Uterus (tissue), 4 donors: ENCODE measurements around the gene MED13L. TPM values are rescaled to one million over a fixed set of nuclear protein-coding genes. Genes with fewer than 3 reads are reported as not detected.

ENCODE experiments used
- DNase-seq, 2 donors: peaks; one replicate each; pipeline ENCODE4 v3.0.0-alpha.2; 2019 to 2020
- H3K27ac ChIP-seq, 2 donors: fragments of 200-600 bp; sonication (generic); 1 replicate in 1 of 2; 2 replicates in 1 of 2; pipeline ENCODE4 v1.5.1; 2016 to 2018
- H3K27me3 ChIP-seq, 2 donors: fragments of 200-600 bp; sonication (generic); one replicate each; pipeline ENCODE4 v1.5.1; 2018 to 2019; ENCODE audit warnings: control low read depth in 1 of 2
- H3K36me3 ChIP-seq, 2 donors: fragments of 200-600 bp; sonication (generic); one replicate each; pipeline ENCODE4 v1.5.1; 2019; ENCODE audit warnings: control low read depth in 1 of 2
- H3K4me1 ChIP-seq, 2 donors: fragments of 200-600 bp; sonication (generic); one replicate each; pipeline ENCODE4 v1.5.1; 2018 to 2019; ENCODE audit warnings: control low read depth in 1 of 2
- H3K4me3 ChIP-seq, 2 donors: fragments of 200-600 bp; sonication (generic); 1 replicate in 1 of 2; 2 replicates in 1 of 2; pipeline ENCODE4 v1.5.1; 2018 to 2019; ENCODE audit warnings: mild to moderate bottlenecking in 1 of 2
- H3K9me3 ChIP-seq, 2 donors: fragments of 200-600 bp; sonication (generic); one replicate each; pipeline ENCODE4 v1.5.1; 2019; ENCODE audit warnings: control low read depth in 1 of 2
- POLR2A ChIP-seq, 2 donors: fragments of 450-650 bp; IDR thresholded peaks; one replicate each; pipeline ENCODE4 v1.6.1; 2016; ENCODE audit warnings: antibody characterized with exemption in 2 of 2, mild to moderate bottlenecking in 1 of 2, moderate library complexity in 1 of 2
- intact Hi-C: fragments of 100-400 bp; cut with DNase I; formaldehyde crosslinking; loops from one replicate; pipeline ENCODE4 v1.15.1; 2023; ENCODE audit warnings: low total_unique reads
- total RNA-seq, 4 donors: library from RNA; depleted of rRNA in 3 of 4; stranded (reverse); fragments of >200 nt in 3 of 4; gene quantifications; one replicate each; pipeline versions ENCODE4 v1.1.0 to v1.2.4, GENCODE V29; 2014 to 2023
- TF ChIP-seq, protein P1 (sequence below), 4 experiments: fragments of 200-600 bp in 2 of 4; fragments of 450-650 bp in 2 of 4; sonication (generic) in 2 of 4; IDR thresholded peaks; one replicate each; pipeline ENCODE4 v1.5.1; 2016 to 2019; ENCODE audit warnings: antibody characterized with exemption in 4 of 4, mild to moderate bottlenecking in 2 of 4, moderate library complexity in 1 of 4
- donor health status: DM: yes; HTN: yes; CAD: no.

MED13L gene
- total RNA-seq, 4 donors from 2014 or later: 189 to 314 (median 254) TPM

DNA sequence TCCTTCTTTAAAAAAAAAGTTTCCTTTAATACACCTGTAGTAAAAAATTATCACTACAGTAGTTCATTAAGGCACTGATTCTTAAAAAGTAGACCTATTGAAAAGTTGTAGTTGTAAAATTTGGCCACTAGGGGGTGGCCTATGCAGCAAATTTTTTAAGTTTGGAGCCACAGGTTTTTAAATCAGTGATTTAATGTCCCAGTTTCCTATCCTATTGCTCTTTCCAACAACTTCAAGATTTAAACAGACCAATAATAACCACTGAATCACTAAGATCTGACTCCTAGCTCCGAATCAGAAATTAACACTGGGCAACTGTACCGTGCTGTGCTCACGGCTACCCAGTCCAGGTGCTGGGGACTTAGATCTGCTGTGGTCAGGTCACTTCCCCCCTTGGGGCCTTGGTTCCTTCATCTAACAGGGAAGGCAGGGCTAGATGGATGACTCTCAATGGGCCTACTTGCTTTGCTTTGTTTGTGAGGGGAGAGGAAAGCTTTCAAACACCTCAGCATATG is 279.3 kb downstream of the MED13L start:
- H3K27ac ChIP-seq: peak overlapping the region; percentile 57 to 64
- no peak for DNase-seq
- H3K9me3 ChIP-seq: no peaks in the 10 kb centered on the region
- H3K36me3 ChIP-seq: no peaks in the 10 kb centered on the region
- intact Hi-C loops: no loop called here
- no peak for TF ChIP-seq POLR2A (IDR thresholded peaks at IDR 0.05)
- TF ChIP-seq, protein P1, sequence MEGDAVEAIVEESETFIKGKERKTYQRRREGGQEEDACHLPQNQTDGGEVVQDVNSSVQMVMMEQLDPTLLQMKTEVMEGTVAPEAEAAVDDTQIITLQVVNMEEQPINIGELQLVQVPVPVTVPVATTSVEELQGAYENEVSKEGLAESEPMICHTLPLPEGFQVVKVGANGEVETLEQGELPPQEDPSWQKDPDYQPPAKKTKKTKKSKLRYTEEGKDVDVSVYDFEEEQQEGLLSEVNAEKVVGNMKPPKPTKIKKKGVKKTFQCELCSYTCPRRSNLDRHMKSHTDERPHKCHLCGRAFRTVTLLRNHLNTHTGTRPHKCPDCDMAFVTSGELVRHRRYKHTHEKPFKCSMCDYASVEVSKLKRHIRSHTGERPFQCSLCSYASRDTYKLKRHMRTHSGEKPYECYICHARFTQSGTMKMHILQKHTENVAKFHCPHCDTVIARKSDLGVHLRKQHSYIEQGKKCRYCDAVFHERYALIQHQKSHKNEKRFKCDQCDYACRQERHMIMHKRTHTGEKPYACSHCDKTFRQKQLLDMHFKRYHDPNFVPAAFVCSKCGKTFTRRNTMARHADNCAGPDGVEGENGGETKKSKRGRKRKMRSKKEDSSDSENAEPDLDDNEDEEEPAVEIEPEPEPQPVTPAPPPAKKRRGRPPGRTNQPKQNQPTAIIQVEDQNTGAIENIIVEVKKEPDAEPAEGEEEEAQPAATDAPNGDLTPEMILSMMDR (IDR thresholded peaks at IDR 0.05): peak; percentile 75 to 86 (median 80)
- H3K4me3 ChIP-seq: no peak overlapping the region
- no peaks in the 10 kb centered on the region for H3K27me3 ChIP-seq
- peaks cover 0 to 13% of the 10 kb centered on the region in 2 donors for H3K4me1 ChIP-seq

DNA sequence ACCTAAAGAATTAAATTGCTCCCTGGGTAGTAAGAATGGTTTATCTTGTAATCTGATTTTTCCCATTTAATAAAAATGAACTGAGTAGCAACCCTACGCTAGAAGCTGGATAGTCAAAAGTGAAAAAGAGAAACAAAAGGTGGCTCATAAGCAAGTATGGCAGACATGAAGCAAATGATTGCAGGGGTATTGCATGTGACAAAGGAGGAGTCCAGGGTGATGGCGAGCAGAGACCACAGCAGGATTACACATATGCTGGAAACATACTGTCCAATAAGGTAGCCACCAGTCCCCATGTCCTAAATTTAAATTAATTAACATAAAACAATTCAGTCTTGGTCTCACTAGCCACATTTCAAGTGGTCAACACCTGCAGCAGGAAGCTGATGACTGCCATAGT is 283.8 kb downstream of the MED13L start:
- TF ChIP-seq, protein P1 (IDR thresholded peaks at IDR 0.05): no peak
- TF ChIP-seq POLR2A (IDR thresholded peaks at IDR 0.05): no peak
- no peaks in the 10 kb centered on the region for H3K27me3 ChIP-seq
- H3K36me3 ChIP-seq: no peaks in the 10 kb centered on the region
- DNase-seq: no peak
- H3K9me3 ChIP-seq: no peaks in the 10 kb centered on the region
- H3K4me1 ChIP-seq: peaks cover 0 to 6% of the 10 kb centered on the region in 2 donors
- intact Hi-C loops: no loop called here
- H3K27ac ChIP-seq: no peak overlapping the region
- H3K4me3 ChIP-seq: no peak overlapping the region

DNA sequence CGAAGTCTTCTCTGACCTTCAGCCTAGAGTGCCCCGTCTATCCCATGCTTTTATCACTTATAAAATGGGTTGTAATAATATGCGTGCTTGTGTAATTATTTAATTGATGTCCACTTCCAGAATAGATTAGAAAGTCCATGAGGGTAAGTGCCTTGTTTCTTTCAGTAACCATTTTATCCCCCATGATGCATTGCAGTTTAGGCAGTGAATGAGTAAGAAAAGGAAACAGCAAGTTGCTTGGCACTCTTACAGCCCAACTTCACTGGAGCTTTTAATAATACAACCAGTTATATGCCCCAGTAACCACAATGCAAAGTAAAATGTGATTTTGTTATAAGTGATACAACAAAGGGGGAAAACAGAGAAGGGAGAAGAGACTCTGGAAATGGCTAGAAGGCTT is 287.3 kb downstream of the MED13L start:
- H3K4me3 ChIP-seq: no peak overlapping the region
- H3K36me3 ChIP-seq: no peaks in the 10 kb centered on the region
- TF ChIP-seq, protein P1 (IDR thresholded peaks at IDR 0.05): no peak
- TF ChIP-seq POLR2A (IDR thresholded peaks at IDR 0.05): no peak
- no peaks in the 10 kb centered on the region for H3K27me3 ChIP-seq
- no peak for DNase-seq
- H3K4me1 ChIP-seq: no peaks in the 10 kb centered on the region
- H3K27ac ChIP-seq: no peak overlapping the region
- intact Hi-C loops: no loop called here
- H3K9me3 ChIP-seq: no peaks in the 10 kb centered on the region

DNA sequence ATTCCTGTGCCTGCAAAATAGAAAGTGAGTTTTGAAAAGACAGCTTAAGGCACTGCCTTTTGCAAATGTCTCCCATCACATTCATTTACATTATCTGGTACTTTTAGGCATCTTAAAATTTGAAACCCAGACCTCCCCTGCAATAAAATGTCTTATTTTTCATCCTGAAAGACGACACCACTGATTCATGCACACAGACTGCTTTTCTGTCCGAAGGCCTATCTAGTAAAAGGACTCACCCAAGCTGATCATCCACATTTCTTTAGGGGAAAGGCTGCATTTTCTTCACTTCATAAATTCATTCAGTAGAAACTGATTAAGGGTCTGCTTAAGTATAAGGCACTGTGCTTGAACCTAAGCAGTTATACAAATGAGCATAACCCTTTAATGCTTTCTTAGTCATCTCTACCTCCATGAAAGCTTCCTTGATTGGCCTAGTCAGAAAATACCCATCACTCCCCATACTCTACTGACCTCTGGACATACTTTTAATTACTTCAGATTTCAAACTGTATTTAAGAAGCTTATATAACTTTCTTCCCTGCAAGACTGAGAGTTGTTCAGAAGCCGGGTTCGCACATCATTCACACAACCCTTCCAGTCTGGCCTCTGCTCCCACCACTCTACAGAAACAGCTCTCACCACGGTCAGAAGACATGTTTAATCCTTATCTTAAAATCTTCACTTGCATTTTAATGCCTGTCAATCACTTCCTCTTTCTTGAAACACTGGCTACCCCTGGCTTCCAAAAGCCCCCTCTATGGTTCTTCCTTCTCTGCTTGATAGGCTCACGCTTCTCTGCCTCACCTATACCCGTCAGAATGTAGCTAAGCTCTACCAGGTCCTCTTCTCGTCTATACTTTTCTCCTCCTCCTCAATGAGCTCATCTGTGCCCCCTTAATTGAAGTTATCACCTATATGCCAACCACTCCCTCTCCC is 288.6 kb downstream of the MED13L start:
- TF ChIP-seq POLR2A (IDR thresholded peaks at IDR 0.05): no peak
- TF ChIP-seq, protein P1 (IDR thresholded peaks at IDR 0.05): no peak
- H3K4me3 ChIP-seq: no peak overlapping the region
- no peak overlapping the region for H3K27ac ChIP-seq
- intact Hi-C loops: no loop called here
- no peaks in the 10 kb centered on the region for H3K9me3 ChIP-seq
- H3K4me1 ChIP-seq: no peaks in the 10 kb centered on the region
- H3K36me3 ChIP-seq: no peaks in the 10 kb centered on the region
- DNase-seq: no peak
- H3K27me3 ChIP-seq: no peaks in the 10 kb centered on the region

DNA sequence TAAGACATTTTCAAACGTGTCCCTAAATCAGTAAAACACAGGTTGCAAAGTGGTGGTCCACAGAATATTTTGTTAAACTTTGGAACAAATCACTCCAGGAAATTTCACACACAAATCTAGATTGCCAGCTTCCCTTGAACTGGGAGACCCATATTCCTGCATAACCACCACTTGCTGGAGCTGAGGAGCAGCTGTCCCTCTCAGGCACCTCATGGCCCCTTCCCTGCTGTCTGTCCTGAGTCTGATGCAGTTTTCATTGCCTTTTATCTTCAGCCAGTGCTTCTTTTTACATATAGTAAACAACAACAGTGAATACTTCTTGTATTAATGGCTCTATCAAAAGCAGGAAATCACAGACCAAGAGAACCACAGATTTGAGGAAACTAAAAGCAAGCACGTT is 289.3 kb downstream of the MED13L start:
- Histone ChIP-seq H3K36me3 (no peaks in the 10 kb centered on the region), H3K9me3 (no peaks in the 10 kb centered on the region), H3K4me1 (no peaks in the 10 kb centered on the region), H3K4me3 (no peak overlapping the region), H3K27ac (no peak overlapping the region), H3K27me3 (no peaks in the 10 kb centered on the region)
- TF ChIP-seq, protein P1 (IDR thresholded peaks at IDR 0.05): no peak
- no peak for TF ChIP-seq POLR2A (IDR thresholded peaks at IDR 0.05)
- intact Hi-C loops: no loop called here
- no peak for DNase-seq
